Renal cortex interstitium (tissue), 11 donors: Measurements from ENCODE around the gene OSBPL3. TPM values are rescaled to one million over a fixed set of nuclear protein-coding genes. Genes with fewer than 3 reads are reported as not detected.

ENCODE experiments used
- DNase-seq, 11 donors: peaks; one replicate each; pipeline ENCODE4 v3.0.0-alpha.2; 2013; ENCODE audit warnings: low read depth in 9 of 11, low spot score in 4 of 11; ENCODE audit errors: extremely low read depth in 1 of 11
- polyA plus RNA-seq, 3 donors: library from polyadenylated mRNA; unstranded; fragments of 120-200 nt; gene quantifications; one replicate each; pipeline ENCODE4 v1.2.1, GENCODE V29; 2013; ENCODE audit not compliant: insufficient read length in 3 of 3

Gene OSBPL3
- polyA plus RNA-seq, 3 donors, result 14.3 to 30.2 (median 19.8) TPM

DNA sequence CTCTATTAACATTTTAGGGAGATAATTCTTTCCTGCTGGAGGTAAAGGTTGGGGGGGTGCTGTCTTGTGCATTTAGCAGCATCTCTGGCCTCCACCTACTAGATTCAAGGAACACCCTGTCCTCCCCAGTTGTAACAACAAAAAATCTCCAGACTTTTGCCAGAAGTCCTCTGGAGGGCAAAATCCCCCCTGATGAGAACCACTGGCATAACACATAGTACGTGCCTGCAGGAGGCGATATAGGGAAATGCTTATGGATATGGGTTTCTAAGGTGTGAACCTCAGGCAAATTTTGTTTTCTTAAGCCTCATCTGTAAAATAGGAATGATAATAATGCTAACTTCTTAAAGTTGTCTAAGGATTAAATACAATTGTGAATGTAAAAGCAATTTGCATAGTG, 2.9 kb upstream of the OSBPL3 start:
- DNase-seq, result no peak

DNA sequence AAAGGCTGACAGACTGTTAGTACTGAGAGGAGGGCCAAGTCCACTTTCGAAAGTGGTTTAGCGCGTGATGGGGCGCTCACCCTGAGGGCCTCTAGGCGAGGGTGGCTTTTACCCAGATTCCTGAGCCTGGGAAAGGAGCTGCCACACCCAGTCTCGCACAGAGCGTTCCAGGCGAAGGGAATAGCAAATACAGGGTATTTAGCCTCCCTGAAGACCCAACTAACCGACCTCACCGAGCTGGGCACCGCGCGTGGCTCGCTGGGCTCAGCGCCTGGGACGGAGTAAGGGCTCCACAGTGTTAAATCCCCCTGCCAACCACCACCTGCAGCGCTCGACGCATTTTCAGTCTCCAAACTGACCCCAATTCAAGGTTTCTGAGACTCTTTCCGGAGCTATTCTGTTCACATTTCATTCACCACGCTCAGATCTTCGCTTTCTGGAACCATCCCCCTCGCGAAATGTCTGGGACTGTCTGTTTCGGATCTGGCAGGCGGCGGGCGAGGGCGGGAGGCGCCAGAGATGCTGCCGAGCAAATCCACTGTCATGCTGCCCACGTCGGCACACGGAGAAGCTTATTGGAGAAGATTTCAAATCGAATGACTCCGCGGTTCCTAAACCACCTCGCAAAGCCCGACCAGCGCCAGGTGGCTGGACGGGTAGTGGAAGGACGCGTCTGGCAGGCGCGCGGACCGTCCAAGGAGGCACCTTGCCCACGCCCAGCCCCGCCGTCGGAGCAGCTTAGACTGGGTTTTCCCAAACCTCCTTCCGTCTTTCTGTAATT, 1.4 kb upstream of the OSBPL3 start:
- no peak for DNase-seq

DNA sequence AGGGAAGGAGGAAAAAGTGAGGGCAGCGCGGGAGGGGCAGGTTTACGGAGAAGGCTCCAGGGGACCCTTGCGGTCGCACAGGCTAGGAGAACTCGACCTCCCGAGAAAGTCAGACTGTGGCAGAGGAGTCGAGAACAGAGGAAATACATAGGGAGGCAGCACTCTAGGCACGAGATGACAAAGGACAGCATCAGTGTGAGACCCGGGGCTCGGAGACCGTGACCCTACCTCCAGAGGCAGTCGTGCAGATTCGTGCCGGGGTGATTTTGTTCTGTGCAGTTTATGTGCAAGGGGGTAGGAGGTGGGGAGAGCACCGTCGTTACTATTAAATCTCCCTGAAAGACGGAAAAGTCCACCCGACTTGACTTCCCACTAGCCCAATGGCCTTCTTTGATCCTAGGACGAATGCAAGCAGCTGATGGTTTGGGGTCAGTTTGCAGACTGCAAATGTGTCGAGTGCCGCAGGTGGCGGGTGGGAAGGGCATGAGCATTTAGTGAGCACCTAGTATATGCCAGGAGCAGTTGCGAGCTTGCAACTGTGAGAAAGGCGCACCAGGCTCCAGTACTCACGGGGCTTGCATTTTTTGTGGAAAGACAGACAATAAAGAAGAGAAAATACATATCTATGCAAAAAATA, 674 bp upstream of the OSBPL3 start:
- peak in 1 of 11 donors; percentile 33 for DNase-seq

DNA sequence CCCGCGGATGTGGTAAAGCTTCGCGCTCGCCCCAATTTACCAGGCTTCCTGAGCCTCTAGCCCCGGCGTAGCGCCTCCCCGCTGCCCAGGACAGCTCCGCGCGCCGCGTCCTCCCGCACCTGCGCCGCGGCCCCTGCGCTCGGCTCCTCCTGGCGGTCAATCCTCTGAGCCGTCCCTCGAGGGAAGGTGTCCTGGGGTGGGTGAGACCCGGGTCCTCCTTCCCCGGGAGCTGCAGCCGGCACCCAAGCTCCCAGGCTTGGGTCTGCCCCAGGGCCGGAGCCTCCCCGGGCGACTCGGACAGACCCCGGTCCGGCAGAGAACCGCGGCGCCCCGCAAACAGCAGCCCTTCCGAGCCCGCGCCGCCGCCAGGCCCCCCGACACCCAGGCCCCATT, 512 bp downstream of the OSBPL3 start:
- peak in 2 of 11 donors; percentile 38 to 39 for DNase-seq

GRCh38 chr7:24978843-24979469, 1.0 kb downstream of the OSBPL3 start:
- DNase-seq, result no peak

- DNase-seq, result no peak
Measured at GRCh38 chr7:24975644-24976260, 4.2 kb downstream of the OSBPL3 start.

DNA sequence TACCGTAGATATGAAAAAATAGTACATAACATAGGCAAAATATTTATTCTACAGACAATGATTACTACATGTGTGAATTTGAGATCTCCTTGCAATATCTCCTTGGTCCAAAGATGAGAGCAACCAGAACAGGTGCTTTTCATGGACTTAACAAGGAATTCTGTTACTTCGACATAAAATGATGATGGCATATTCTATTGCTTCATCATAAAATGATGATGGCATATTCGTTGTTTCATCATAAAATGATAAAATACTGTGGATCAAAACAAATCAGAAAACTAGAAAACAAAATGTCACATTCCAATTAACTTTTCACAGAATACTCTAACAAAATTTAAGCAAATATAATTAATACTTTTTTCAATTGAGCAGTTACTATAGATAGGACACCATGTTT, 4.8 kb downstream of the OSBPL3 start:
- DNase-seq, result no peak

DNA sequence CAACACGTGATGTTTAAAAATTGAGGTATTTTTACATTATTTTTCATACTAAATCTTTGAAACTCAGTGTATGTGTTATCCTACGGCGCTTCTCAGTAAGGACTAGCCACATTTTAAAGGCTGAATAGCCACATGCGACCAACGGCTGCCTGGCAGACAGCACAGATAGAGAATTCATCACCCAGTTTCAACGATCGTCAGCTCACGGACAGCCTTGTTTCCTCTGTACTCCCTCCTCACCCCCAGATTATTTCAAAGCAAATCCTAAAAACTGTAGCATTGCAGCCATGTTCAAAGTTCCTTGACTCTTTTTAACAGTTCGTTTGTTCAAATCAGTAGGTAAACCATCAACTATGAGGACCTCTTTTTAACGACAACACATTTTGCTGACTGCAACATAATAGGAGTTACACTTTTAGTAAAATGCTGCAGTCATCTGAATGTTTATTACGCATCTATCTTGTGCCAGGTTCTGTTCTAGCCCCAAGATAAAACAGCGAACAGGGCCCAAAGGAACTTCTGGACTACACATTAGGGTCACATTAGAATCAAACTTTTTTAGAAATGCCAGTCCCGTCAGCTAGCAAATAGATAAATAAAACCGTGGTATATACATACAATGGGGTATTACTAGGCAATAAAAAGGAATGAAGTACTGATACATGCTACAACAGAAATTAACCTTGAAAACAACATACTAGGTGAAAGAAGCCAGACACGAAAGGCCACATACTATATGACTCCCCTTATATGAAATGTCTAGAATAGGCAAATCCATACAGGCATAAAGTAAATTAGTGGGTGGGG, 5.7 kb downstream of the OSBPL3 start:
- no peak for DNase-seq

- DNase-seq, result no peak
Measured at GRCh38 chr7:24972991-24973390, 7.0 kb downstream of the OSBPL3 start.

GRCh38 chr7:24972166-24972477, 7.9 kb downstream of the OSBPL3 start:
- DNase-seq, result no peak

- no peak for DNase-seq
Measured at GRCh38 chr7:24971333-24972165, 8.4 kb downstream of the OSBPL3 start.

DNA sequence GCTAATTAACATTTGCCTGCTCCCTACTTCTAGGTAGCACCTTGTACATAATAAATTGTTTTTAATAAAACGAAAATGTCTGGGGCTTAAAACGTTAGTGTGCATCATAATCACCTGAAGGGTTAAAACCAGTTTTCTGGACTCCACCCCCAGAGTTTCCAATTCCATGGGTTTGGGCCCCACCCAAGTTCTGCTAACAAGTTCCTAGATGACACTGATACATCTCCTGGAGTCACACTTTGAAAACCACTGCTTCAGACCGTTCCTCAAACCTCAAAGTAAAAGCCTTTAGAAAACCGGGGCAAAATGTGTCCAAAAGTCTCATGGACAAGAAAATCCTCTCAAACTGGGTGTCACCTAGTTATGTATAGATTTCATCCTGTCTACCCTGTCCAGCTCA, 9.3 kb downstream of the OSBPL3 start:
- DNase-seq, result no peak

- DNase-seq, result no peak
Measured at GRCh38 chr7:24968165-24968564, 11.8 kb downstream of the OSBPL3 start.

DNA sequence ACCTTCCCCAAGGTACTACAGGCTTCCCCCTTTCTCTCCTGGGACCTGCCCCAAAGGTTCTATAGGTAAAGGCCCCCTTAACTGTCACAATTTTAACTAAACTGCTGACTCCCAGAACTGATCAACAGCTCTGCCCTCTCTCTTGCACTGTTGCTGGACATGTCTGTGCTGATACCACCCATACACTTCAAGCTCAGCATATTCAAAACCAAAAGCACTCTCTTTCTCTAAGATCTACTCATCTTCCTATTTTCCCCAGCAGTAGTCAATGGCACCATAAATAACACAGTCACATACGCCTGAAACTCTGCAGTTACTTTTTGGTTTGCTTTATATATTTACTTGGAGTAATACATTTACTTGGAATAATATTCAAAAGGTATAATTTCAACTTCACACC, 12.3 kb downstream of the OSBPL3 start:
- DNase-seq, result no peak

- no peak for DNase-seq
Measured at GRCh38 chr7:24966802-24967201, 13.2 kb downstream of the OSBPL3 start.

DNA sequence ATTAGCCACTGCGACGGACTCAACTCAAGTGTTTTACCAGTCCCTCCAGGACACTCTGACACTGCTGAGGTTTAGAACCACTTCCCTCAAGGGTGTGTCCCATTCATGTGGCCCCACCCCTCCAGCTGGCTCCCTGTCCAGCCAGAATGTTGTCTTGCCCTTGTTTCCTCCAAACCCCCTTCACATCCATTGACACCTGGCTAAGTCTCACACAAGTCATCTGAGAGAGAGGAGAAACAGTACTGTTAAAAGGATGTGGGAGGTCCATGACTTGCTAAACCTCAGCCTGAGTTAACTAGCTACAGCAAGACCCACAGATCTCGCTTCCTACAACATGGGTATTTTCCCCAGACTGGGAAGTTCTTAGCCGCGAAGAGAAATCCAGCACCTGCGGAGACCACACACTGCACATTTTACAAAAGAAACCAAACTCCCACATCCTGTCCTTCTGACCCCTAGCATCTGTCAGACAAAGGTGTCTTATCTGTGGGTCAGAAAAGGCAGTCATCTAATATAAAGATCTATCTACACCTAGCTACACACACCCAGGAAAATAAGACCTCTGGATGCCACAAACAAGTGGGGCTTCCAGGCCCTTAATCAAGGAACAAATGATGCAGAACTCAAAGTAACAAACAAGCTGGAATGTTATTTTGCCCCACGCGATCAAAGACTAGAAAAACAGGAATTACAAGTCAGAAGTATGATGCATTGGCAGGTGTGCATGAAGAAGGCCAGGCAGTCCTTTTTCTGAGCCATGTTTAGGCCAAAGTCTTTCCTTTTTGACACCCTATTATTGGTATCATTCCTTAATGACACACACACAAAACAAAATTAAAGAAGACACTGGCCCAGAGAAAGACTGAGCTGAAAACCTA, 13.9 kb downstream of the OSBPL3 start:
- DNase-seq, result peak in 5 of 11 donors; percentile 24 to 71 (median 60)

- no peak for DNase-seq
Measured at GRCh38 chr7:24964191-24964590, 15.8 kb downstream of the OSBPL3 start.

DNA sequence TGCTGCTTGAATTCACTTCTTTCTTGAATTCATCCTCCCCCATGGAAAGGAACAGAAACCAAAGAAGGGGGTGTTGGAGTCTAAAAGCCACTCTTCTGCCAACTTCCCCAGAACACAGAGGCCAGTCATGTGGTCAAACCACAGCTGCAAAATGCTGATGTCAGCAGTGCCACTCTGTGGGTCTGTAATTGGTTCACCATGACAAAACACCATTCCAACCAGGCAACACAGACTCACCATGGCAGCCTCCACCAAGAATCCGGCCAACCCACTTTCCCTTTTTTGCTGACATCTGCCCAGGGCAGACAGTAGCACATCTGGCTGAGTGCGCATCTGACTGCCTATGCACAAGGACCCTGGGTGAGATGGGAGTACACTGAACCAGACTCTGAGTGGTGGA, 16.8 kb downstream of the OSBPL3 start:
- DNase-seq, result no peak
